Caco-2 (cell line): Measurements from ENCODE around the gene TCAP. TPM values are rescaled to one million over a fixed set of nuclear protein-coding genes. Genes with fewer than 3 reads are reported as not detected.

Experiments used
- BruUV-seq: library from RNA; stranded (reverse); fragments of 400-500 nt; replicated peaks from 2 replicates; lab custom pipeline; 2021; lab: Mats Ljungman, UMichigan
- CTCF ChIA-PET: fragments of 300-600 bp; sonication (Branson Sonifier 250); formaldehyde crosslinking; loops from one replicate; lab custom pipeline; 2022; ENCODE audit warnings: antibody characterized with exemption; lab: Charles Lee
- POLR2A ChIA-PET: fragments of 300-600 bp; sonication (Branson Sonifier 250); formaldehyde crosslinking; loops from one replicate; lab custom pipeline; 2022; ENCODE audit warnings: antibody characterized with exemption; lab: Charles Lee
- DNase-seq, 2 experiments: peaks; one replicate each; pipeline versions ENCODE4 v3.0.0 to v3.0.0-alpha.2; 2020 to 2022
- H3K27me3 ChIP-seq: replicated peaks from 2 replicates; pipeline ENCODE4 v1.6.0; 2011; ENCODE audit warnings: low read length; ENCODE audit not compliant: control insufficient read depth, insufficient read depth
- H3K36me3 ChIP-seq: 2 replicates; pipeline ENCODE4 v1.5.1; 2011; ENCODE audit warnings: low read length; ENCODE audit not compliant: control insufficient read depth, insufficient read depth
- H3K4me1 ChIP-seq: fragments of 250-450 bp; sonication (Bioruptor Pico); 2 replicates; pipeline ENCODE4 v1.5.1; 2020; ENCODE audit warnings: mild to moderate bottlenecking
- H3K4me3 ChIP-seq: 2 replicates; pipeline ENCODE4 v1.5.1; 2011; ENCODE audit warnings: low read depth, mild to moderate bottlenecking, control low read depth, low read length
- H3K9me3 ChIP-seq: fragments of 250-450 bp; sonication (Bioruptor Pico); 2 replicates; pipeline ENCODE4 v1.5.1; 2020; ENCODE audit warnings: mild to moderate bottlenecking, moderate library complexity
- H3K27ac Mint-ChIP-seq: one replicate; pipeline ENCODE4 v1.8.0; 2022; ENCODE audit warnings: mixed read lengths; ENCODE audit not compliant: unreplicated experiment
- H3K27me3 Mint-ChIP-seq: one replicate; pipeline ENCODE4 v1.8.0; 2022; ENCODE audit warnings: mixed read lengths; ENCODE audit not compliant: insufficient read depth, unreplicated experiment
- H3K36me3 Mint-ChIP-seq: one replicate; pipeline ENCODE4 v1.8.0; 2022; ENCODE audit warnings: mild to moderate bottlenecking, mixed read lengths; ENCODE audit not compliant: insufficient read depth, unreplicated experiment
- H3K4me1 Mint-ChIP-seq: one replicate; pipeline ENCODE4 v1.8.0; 2022; ENCODE audit warnings: low read depth, mixed read lengths; ENCODE audit not compliant: unreplicated experiment
- H3K4me3 Mint-ChIP-seq: one replicate; pipeline ENCODE4 v1.8.0; 2022; ENCODE audit warnings: mild to moderate bottlenecking, moderate library complexity, mixed read lengths; ENCODE audit not compliant: unreplicated experiment
- H3K9me3 Mint-ChIP-seq: one replicate; pipeline ENCODE4 v1.8.0; 2022; ENCODE audit warnings: mixed read lengths; ENCODE audit not compliant: unreplicated experiment
- intact Hi-C: fragments of 100-400 bp; cut with micrococcal nuclease; formaldehyde crosslinking; loops from one replicate; pipeline ENCODE4 v1.10.0; 2022; ENCODE audit not compliant: unreplicated experiment
- total RNA-seq: library from RNA; stranded (reverse); gene quantifications from 2 replicates; pipeline ENCODE4 v1.2.3, GENCODE V29; 2022
- TF ChIP-seq, protein P1 (sequence below), 2 experiments: fragments of 200-600 bp in 1 of 2; IDR thresholded peaks; 1 replicate in 1 of 2; 2 replicates in 1 of 2; pipeline versions ENCODE4 v1.5.1 to v1.8.0; 2011 to 2022; ENCODE audit warnings: antibody characterized with exemption in 1 of 2, control low read depth in 1 of 2, inconsistent platforms in 1 of 2, low read depth in 1 of 2, low read length in 1 of 2, mild to moderate bottlenecking in 1 of 2, moderate library complexity in 1 of 2; ENCODE audit not compliant: insufficient read depth in 1 of 2, severe bottlenecking in 1 of 2, unreplicated experiment in 1 of 2

TCAP gene
- total RNA-seq, 1 experiment from 2014 or later, result 1.6 TPM

DNA sequence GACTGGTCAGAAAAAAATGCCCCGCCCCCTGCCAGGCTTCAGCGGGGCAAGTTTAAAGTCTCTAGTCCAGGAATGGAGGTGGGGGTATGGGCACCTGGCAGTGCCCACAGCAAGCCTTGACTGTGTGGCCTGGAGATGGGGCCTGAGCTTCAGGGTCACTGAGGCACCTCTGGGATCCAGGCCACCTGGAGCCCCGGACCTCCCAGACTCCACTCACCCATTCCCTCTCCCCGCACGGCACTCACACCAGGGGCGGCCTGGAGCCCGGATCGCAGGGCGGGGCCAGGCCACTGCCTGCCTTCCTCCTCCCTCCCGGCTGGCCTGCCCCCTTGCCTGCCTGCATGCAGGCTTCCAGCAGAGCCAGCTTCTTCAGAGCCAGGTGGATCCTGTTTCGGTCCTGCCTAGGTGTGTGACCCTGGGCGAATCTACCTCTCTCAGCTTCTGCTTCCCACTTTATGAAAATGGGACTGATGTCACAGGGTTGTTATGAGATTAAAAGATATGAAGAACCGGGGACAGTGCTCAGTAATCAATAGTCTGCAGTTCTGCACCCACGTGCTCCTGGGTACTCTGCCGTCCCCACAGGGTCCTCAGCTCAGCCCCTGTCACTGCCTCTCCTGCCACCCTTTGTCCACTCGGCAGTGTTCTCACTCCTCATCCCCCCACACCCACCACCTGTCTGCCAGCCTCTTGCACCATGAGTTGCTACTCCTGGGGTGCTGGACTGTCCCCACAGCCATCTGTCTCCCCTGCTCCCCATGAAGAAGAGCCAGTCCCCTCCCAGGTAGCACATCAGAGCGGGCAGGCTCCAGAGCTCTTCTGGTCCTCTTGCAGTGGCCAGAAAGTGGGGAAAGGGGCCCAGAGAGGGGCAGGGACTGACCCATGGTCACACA, 1.2 kb upstream of the TCAP start:
- CTCF ChIA-PET, result interaction anchor here (0.6 to 1.4 kb wide), 2 partner anchors 10 to 27 kb away, joined by 3 to 5 read pairs; no protein-coding TSS in a partner anchor
- intact Hi-C loops, result no loop called here
- TF ChIP-seq, protein P1, sequence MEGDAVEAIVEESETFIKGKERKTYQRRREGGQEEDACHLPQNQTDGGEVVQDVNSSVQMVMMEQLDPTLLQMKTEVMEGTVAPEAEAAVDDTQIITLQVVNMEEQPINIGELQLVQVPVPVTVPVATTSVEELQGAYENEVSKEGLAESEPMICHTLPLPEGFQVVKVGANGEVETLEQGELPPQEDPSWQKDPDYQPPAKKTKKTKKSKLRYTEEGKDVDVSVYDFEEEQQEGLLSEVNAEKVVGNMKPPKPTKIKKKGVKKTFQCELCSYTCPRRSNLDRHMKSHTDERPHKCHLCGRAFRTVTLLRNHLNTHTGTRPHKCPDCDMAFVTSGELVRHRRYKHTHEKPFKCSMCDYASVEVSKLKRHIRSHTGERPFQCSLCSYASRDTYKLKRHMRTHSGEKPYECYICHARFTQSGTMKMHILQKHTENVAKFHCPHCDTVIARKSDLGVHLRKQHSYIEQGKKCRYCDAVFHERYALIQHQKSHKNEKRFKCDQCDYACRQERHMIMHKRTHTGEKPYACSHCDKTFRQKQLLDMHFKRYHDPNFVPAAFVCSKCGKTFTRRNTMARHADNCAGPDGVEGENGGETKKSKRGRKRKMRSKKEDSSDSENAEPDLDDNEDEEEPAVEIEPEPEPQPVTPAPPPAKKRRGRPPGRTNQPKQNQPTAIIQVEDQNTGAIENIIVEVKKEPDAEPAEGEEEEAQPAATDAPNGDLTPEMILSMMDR (IDR thresholded peaks at IDR 0.05; ENCODE audit: insufficient read depth in 1 of 2, low read depth in 1 of 2, low read length in 1 of 2, severe bottlenecking in 1 of 2, unreplicated experiment in 1 of 2), result no peak
- POLR2A ChIA-PET, result no interaction called here
- Histone ChIP-seq H3K36me3 (no peaks in the 10 kb centered on the region; the same call in 1 of the 2 replicates), H3K4me3 (no peak overlapping the region), H3K9me3 (no peaks in the 10 kb centered on the region), H3K27me3 (no peaks in the 10 kb centered on the region), H3K4me1 (peaks cover 7% of the 10 kb centered on the region; the same call in 1 of the 2 replicates)
- H3K4me1 Mint-ChIP-seq, result peaks cover 6% of the 10 kb centered on the region
- BruUV-seq, result no TSS peak
- no peak overlapping the region for H3K27ac Mint-ChIP-seq
- H3K4me3 Mint-ChIP-seq, result no peak overlapping the region
- H3K27me3 Mint-ChIP-seq, result peaks cover 4% of the 10 kb centered on the region
- H3K36me3 Mint-ChIP-seq, result peaks cover 10% of the 10 kb centered on the region
- no peak for DNase-seq
- no peaks in the 10 kb centered on the region for H3K9me3 Mint-ChIP-seq

DNA sequence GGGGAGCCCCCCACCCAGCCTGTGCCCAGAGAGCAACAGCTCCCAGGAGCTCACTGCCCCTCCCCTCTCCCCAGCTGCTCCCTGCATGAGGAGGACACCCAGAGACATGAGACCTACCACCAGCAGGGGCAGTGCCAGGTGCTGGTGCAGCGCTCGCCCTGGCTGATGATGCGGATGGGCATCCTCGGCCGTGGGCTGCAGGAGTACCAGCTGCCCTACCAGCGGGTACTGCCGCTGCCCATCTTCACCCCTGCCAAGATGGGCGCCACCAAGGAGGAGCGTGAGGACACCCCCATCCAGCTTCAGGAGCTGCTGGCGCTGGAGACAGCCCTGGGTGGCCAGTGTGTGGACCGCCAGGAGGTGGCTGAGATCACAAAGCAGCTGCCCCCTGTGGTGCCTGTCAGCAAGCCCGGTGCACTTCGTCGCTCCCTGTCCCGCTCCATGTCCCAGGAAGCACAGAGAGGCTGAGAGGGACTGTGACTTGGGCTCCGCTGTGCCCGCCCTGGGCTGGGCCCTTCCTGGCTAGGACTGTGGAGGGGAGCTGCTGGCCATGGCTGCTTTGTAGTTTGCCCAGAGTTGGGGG, 584 bp downstream of the TCAP start:
- H3K36me3 Mint-ChIP-seq, result peaks cover 10% of the 10 kb centered on the region
- POLR2A ChIA-PET, result no interaction called here
- Histone ChIP-seq H3K36me3 (no peaks in the 10 kb centered on the region; the same call in 1 of the 2 replicates), H3K4me3 (no peak overlapping the region), H3K27me3 (no peaks in the 10 kb centered on the region), H3K4me1 (peaks cover 7% of the 10 kb centered on the region; the same call in 1 of the 2 replicates), H3K9me3 (no peaks in the 10 kb centered on the region)
- intact Hi-C loops, result no loop called here
- TF ChIP-seq, protein P1 (IDR thresholded peaks at IDR 0.05; ENCODE audit: insufficient read depth in 1 of 2, low read depth in 1 of 2, low read length in 1 of 2, severe bottlenecking in 1 of 2, unreplicated experiment in 1 of 2), result peak in 1 of 2 experiments; percentile 6
- H3K4me3 Mint-ChIP-seq, result peak overlapping the region; percentile 28
- H3K9me3 Mint-ChIP-seq, result no peaks in the 10 kb centered on the region
- H3K27ac Mint-ChIP-seq, result no peak overlapping the region
- no peak for DNase-seq
- H3K4me1 Mint-ChIP-seq, result peaks cover 6% of the 10 kb centered on the region
- CTCF ChIA-PET, result interaction anchor here (0.9 to 2.5 kb wide), 3 partner anchors 12 to 115 kb away, joined by 4 to 12 read pairs (median 7); no protein-coding TSS in a partner anchor
- H3K27me3 Mint-ChIP-seq, result peaks cover 4% of the 10 kb centered on the region
- no TSS peak for BruUV-seq

DNA sequence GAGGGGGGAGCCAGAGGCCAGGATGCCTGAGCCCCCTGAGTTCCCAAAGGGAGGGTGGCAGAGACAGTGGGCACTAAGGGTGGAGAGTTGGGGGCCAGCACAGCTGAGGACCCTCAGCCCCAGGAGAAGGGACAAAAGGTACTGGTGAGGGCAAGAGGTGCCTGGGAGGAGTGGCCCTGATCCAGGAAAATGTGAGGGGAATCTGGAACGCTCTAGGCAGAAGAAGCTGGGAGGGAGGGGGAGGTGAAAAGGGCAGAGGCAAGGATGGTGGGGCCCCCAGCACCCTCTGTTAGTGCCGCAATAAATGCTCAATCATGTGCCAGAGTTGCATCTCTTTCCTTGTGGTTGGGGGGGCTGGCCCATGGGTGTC, 1.1 kb downstream of the TCAP start:
- TF ChIP-seq, protein P1 (IDR thresholded peaks at IDR 0.05; ENCODE audit: insufficient read depth in 1 of 2, low read depth in 1 of 2, low read length in 1 of 2, severe bottlenecking in 1 of 2, unreplicated experiment in 1 of 2), result no peak
- BruUV-seq, result no TSS peak
- no peak overlapping the region for H3K4me3 ChIP-seq
- Mint-ChIP-seq H3K27me3 (peaks cover 4% of the 10 kb centered on the region), H3K4me1 (peaks cover 6% of the 10 kb centered on the region), H3K4me3 (peak overlapping the region; percentile 28), H3K27ac (no peak overlapping the region), H3K9me3 (no peaks in the 10 kb centered on the region), H3K36me3 (peaks cover 10% of the 10 kb centered on the region)
- ChIA-PET POLR2A (no interaction called here), CTCF (interaction anchor here (0.8 to 2.5 kb wide), 5 partner anchors 9 to 116 kb away, joined by 4 to 12 read pairs (median 6); no protein-coding TSS in a partner anchor)
- H3K4me1 ChIP-seq, result peaks cover 7% of the 10 kb centered on the region; the same call in 1 of the 2 replicates
- H3K36me3 ChIP-seq, result no peaks in the 10 kb centered on the region; the same call in 1 of the 2 replicates
- H3K9me3 ChIP-seq, result no peaks in the 10 kb centered on the region
- intact Hi-C loops, result no loop called here
- DNase-seq, result no peak
- H3K27me3 ChIP-seq, result no peaks in the 10 kb centered on the region
